ENCODE results near the gene POU6F1.

POU6F1 gene

DNA sequence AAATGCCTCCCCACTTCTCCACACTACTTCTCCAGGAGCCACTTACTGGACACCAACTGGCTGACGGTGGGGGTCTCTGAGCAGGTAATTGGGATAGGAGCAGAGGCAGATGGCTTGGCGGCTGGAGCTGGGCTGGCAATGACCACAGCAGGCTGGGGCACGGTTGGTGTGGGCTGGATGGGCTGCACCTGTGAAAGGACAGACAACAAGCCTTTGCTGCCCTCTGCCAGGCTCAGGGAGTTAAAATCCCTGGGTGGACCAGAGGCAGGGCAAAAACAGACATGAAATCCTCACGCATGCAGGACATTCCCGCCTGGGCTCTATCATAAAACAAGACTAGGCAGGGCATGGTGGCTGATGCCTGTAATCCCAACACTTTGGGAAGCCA, 25.6 kb downstream of the POU6F1 start:
- DNase-seq: no peak

DNA sequence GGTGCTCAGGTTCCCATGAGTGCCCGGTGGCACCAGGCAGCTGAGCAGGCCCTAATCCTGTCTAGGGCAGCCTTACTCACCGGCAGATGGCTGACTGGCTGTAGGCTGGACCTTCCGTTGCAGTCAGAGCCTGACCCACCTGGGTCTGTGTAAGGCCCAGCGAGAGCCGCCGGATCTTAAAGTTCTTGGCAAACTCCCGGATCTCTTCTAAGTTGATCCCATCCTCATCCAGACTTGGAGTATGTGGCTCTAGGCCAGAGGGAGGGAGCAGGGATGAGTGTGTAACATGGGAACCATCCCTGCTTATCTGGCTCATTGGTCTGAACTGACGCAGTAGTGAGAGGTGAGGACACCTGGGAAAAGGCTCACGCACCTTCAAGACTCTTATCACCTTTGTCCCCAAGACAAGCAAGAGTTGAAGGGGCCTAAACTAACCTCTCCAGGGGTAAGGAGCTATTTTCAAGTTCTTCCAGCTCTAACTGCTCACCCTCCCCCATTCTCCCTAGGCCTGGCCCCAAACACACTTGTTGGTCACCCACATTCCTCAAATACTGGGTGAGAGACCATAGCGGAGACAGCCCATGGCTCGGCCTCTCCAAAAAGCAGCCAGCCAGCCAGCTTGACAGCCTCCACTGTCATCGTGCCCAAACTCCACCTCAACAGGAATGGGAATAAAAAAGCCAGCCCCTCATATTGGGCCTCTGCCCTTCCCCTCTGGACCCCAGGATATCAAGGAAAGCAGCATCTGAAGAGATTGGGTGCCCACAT, 26.2 kb downstream of the POU6F1 start:
- DNase-seq: no peak

DNA sequence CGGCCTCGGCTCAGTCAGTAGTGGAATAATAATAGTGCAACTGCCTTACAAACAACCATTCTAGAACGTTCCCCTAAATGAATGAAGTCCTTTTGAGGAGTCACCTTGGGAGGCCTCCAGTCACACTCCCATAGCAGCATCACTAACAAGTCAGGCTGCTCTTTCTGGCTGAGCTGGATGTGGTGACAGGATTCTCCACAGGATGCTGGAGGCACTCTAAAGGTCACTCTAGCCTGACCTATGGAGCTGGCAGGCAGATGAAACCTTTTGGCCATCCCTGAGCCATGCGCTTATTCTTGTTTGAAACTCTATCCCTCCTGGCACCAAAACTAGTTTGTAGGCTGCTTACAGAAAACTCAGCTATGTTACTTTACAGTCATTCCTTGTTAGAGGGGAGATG, 27.0 kb downstream of the POU6F1 start:
- DNase-seq: no peak

GRCh38 chr12:51189790-51190355, 28.0 kb downstream of the POU6F1 start:
- DNase-seq: no peak

DNA sequence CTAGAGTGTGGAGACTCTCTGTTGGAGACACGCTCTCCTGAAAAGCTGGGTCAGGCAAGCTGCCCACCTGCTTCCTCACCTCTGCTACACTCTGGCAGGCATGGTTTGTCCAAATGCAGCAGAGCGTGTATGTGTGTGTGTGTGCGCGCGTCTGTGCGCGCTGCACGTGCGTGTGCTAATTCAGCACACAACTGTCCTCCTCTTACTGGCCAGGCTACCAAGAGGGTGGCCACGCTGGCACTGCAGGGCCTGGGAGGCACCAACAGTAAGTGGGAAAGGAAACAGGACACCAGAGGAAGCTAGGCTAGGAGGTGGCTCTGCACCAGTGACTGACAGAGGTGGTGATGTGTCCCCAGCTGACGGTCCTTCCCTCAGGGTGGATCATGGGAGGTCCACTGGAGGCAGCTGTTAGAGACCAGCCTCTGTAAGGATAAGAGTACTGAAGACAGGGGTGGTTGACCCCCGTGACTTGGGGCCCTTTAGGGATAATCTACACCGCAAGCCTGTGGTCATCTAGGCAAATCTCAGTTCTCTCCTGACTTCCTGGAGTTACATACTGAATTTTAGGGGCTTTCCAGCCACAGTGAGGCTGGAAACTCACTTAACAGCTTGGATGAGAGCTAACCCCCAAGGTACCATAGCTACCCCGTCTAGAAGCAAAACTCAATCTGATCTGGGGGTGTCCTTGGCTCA, 29.4 kb downstream of the POU6F1 start:
- DNase-seq: no peak

- no peak for DNase-seq
Measured at GRCh38 chr12:51187370-51187987, 30.4 kb downstream of the POU6F1 start.

DNA sequence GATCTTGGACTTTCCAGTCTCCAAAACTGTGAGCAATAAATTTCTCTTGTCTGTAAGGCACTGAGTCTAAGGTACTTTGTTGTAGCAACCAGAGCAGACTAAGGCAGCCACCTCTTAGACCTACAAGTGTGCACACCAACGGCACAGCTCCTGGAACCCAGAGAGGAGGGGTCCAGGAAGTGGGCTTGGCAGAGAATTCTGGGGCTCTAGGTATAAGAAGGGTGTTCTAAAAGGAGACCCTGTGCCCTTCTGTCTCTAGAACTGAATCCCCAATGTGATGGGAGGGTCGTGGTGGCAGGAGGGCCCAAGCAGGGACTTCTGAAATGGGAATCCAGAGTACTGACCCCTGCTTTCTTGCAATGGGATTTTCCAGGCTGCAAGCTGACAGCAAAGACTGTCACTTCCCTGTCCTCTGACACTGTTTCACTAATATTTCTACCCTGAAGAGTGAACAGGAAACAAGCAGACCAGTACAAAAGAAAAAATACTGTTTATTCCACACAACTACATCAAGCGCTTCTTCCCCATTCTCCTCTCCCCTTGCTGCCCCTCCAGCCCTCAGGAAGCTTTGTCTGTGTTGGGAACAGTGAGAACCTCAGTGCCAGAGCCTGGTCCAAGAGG, 31.3 kb downstream of the POU6F1 start:
- DNase-seq: no peak

GRCh38 chr12:51185171-51185717, 32.6 kb downstream of the POU6F1 start:
- DNase-seq: no peak

GRCh38 chr12:51183816-51184215, 34.0 kb downstream of the POU6F1 start:
- DNase-seq: no peak

DNA sequence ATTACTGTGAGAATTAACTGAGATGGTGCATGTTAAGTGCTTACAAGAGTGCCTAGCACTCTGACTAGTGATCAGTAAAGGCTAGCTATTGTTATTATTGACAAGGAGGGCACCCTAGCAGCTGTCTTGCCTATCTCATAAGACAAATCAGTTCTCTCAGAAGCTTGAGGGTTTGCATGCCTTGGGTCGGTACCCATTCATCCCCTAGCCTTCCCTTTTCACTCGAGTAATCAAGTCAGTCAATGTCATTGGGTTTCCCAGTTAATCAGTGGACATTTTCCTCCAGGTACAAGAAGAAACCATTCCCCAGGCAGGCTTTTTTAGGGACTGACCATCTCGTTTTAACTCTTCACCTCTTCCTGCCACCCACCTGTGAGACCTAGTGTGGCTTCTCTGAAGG, 34.5 kb downstream of the POU6F1 start:
- no peak for DNase-seq

DNA sequence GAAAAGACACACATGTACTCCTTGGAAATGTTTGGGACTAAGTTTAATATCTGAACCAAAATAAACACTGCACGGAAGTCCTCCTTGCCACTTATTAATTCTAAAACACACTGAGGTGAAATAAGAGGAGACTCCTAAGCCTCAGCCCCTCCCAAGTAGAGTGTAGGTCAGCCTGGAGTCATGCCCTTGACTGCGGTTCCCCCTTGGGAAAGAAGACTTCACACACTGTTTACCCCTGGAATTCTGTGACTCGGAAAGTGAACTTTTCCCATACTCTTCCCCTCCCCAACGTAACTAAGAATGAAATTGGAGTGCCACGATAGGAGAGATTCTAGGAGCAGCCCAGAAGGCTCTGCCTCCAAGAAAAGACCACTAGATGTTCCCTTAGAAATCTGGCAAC, 36.3 kb downstream of the POU6F1 start:
- DNase-seq: no peak

DNA sequence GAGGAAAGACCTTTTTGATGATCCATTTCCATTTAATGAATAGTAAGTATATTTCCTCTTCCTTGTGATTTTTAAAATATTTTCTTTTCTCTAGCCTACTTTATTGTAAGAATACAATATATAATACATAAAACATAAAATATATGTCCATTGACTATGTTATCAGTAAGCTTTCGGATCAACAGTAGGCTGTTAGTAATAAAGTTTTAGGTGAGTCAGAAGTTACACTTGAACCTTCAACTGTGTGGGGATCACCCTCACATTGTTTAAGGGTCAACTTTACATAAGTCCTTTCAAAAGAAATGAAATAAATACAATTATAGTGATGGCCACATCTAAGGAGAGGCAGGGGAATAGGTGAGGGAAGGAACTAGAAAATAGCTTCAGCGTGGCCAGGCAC, 40.0 kb downstream of the POU6F1 start:
- no peak for DNase-seq

- no peak for DNase-seq
Measured at GRCh38 chr12:51174501-51174900, 43.4 kb downstream of the POU6F1 start.

DNA sequence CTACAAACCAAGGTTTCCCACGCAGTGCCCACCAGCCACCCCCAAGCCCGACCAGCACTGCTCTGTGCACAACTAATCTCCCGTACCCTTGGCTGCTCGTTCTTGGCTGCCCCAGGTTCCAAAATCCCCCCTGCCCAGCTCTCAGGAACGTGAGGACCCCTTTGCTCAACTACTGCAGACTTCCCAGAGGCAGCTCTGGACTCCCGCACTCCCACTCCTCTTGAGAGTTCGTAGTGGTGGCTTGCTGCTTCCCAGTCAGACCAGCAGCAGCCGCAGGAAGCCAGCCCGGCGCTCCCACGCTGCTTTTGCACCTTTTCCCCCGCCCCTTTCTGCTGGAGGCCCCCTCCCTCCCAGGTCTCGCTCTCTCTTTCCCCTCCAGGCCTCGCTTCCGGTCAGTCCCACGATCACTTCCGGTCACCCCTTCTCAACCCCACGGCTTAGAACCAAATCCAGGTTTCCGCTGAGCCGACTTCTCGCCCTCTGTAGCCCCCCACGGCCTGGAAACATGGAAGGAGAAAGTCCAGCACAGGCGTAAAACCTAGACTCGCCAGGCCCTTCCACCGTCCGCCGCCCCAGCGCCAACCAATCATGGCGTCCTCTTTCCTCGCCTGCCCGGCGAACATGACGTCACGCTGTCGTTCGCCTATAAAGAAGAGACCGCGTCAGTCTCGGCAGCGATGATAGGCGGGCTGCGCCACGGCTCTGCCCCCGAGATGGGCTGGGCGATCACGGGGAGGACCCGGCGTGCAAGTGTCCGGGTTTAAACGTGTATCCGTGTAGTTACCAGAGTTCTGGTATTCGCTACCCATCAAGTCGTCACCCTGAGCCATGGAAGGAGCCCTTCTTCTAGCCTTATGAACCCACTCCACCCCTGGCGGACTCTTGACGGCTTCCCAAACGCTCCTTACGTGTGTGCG, 45.1 kb downstream of the POU6F1 start, which contains the start of gene TFCP2:
TSS of gene TFCP2 (minus strand) at position 621 of the 917 bp plus-strand sequence. CDS start 713 bp downstream, outside the sequence.
- DNase-seq: no peak

DNA sequence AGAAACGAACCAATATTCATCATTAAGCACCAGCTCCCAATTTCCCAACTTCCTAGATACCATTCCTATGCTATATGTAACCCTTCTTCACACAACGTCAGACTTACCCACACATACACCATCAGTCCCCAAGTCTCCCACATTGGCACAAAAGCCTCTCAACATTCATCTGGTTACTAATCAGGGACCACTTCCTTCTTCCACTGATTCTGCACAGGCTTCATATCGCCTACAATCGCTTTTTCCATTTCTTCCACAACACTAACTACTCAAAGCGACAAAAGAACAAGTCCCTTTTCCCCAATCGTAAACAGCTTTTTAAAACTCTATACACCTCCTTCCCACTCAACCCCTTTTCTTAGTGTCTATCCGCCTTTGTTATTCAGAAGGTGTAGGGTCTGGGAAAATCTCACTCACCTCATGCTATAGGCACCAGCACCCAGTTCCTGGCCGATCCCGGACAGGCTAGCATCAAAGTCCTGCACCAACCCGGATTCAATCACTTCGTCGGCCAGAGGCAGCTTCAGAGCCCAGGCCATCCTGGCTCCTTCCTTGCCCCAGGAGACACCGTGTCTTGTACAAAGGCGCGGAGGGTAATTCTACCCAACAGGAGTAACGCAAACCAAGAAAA, 45.9 kb downstream of the POU6F1 start:
- no peak for DNase-seq

DNA sequence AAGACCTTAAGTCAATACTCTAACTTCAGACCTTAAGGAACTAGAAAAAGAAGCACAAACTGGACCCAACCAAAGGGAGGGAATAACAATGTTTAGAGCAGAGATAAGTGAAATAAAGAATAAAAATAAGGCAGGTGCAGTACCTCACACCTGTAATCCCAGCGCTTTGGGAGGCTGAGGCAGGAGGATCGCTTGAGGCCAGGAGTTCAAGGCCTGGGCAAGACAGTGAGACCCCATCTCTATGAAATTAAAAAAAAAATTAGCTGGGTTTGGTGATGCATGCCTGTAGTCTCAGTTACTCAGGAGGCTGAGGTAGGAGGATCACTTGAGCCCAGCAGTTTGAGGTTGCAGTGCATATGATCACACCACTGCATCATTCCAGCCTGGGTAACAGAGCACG, 54.1 kb downstream of the POU6F1 start:
- no peak for DNase-seq

DNA sequence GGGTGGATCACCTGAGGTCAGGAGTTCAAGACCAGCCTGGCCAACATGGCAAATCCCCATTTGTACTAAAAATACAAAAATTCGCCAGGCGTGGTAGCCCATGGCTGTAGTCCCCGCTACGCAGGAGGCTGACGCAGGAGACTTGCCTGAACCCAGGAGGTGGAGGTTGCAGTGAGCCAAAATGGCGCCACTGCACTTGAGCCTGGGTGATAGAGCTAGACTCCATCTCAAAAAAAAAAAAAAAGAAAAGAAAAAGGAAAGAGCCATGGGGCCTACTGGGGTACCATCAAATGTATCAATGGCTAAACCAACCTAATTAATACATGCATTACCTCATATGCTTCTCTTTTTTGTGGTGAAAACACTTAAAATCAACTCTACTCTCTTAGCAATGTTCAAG, 55.6 kb downstream of the POU6F1 start:
- no peak for DNase-seq

DNA sequence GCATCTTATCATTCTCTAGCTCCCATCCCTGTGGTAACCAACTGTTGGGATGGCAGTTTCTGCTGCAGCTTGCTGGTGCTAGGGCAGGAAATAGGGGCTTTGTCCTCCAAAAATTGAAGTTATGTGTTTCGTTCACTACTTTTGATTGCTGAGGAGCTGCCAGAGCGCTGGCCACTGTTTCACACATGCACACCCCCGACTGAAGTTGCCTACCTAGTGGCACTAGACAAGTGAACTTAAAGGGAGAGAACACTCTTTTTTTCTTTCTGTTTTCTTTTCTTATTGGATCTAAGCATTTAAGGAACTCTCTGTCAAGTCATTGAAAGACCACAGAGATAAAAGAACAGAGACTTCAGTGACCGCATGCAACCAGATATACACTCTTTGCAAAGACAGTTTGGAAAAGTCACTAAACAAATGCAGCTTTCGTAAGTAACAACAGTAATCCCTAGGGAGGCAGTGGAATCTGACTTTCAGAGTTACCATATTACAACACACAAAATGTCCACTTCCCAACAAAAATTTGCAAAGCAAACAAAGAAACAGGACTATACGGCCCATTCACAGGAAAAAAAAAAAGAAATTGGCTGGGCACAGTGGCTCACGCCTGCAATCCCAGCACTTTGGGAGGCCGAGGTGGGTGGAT, 56.9 kb downstream of the POU6F1 start:
- DNase-seq: no peak

GRCh38 chr12:51156245-51156765, 61.6 kb downstream of the POU6F1 start:
- DNase-seq: no peak

- DNase-seq: no peak
Measured at GRCh38 chr12:51152953-51153352, 64.9 kb downstream of the POU6F1 start.

DNA sequence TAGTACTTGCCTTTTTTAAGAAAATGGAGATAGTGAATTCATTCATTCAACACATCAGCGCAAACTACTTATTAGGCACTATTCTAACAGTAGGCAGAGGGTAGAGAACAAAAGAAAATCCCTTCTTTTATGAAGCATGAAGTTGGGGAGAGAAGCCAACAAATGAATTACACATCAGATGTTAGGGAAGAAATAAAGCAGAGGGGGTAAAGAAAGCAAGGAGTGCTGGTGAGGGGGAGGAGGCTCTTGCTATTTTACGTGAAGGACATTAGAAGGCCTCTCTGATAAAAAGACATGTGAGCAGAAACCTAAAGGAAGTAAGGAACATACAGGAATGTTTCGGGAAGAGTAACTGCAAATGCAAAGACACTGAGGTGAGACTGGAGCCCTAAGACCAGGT, 67.1 kb downstream of the POU6F1 start:
- DNase-seq: no peak
